ENCODE data around the gene ADGRL3.
"Not testable (repeated sequence)": the region's sequence is repeated elsewhere in the genome, so short reads cannot be mapped to it uniquely, and the experiment has no call there.

Gene ADGRL3

GRCh38 chr4:61350932-61351331 lies 150.8 kb downstream of the ADGRL3 start:
- DNase-seq (ENCODE audit: low read depth): no peak

GRCh38 chr4:61356696-61357095 lies 156.6 kb downstream of the ADGRL3 start:
- no peak for DNase-seq (ENCODE audit: low read depth)

GRCh38 chr4:61359301-61359700 lies 159.2 kb downstream of the ADGRL3 start:
- DNase-seq (ENCODE audit: low read depth): no peak

- DNase-seq (ENCODE audit: low read depth): not testable (repeated sequence)
These were observed 172.7 kb downstream of the ADGRL3 start for GRCh38 chr4:61372817-61373216.

GRCh38 chr4:61373901-61374440 lies 173.8 kb downstream of the ADGRL3 start:
- peak; percentile 36 for DNase-seq (ENCODE audit: low read depth)

GRCh38 chr4:61374447-61374891 lies 174.3 kb downstream of the ADGRL3 start:
- DNase-seq (ENCODE audit: low read depth): peak; percentile 12

GRCh38 chr4:61375301-61375700 lies 175.2 kb downstream of the ADGRL3 start:
- DNase-seq (ENCODE audit: low read depth): no peak

GRCh38 chr4:61376301-61376700 lies 176.2 kb downstream of the ADGRL3 start:
- no peak for DNase-seq (ENCODE audit: low read depth)

- DNase-seq (ENCODE audit: low read depth): no peak
These were observed 179.3 kb downstream of the ADGRL3 start for GRCh38 chr4:61379406-61379805.

GRCh38 chr4:61380865-61381264 lies 180.7 kb downstream of the ADGRL3 start:
- DNase-seq (ENCODE audit: low read depth): no peak

GRCh38 chr4:61385256-61385655 lies 185.1 kb downstream of the ADGRL3 start:
- DNase-seq (ENCODE audit: low read depth): no peak

GRCh38 chr4:61387372-61387771 lies 187.2 kb downstream of the ADGRL3 start:
- not testable (repeated sequence) for DNase-seq (ENCODE audit: low read depth)

- no peak for DNase-seq (ENCODE audit: low read depth)
These were observed 189.5 kb downstream of the ADGRL3 start for GRCh38 chr4:61389640-61390039.

- DNase-seq (ENCODE audit: low read depth): no peak
These were observed 195.6 kb downstream of the ADGRL3 start for GRCh38 chr4:61395754-61396153.

GRCh38 chr4:61397174-61397573 lies 197.0 kb downstream of the ADGRL3 start:
- no peak for DNase-seq (ENCODE audit: low read depth)

GRCh38 chr4:61400439-61401038 lies 200.4 kb downstream of the ADGRL3 start:
- no peak for DNase-seq (ENCODE audit: low read depth)

GRCh38 chr4:61401771-61402170 lies 201.6 kb downstream of the ADGRL3 start:
- DNase-seq (ENCODE audit: low read depth): no peak

- DNase-seq (ENCODE audit: low read depth): no peak
These were observed 205.2 kb downstream of the ADGRL3 start for GRCh38 chr4:61405307-61405706.

GRCh38 chr4:61406677-61407076 lies 206.6 kb downstream of the ADGRL3 start:
- no peak for DNase-seq (ENCODE audit: low read depth)

GRCh38 chr4:61407642-61408618 lies 207.8 kb downstream of the ADGRL3 start:
- DNase-seq (ENCODE audit: low read depth): no peak

- no peak for DNase-seq (ENCODE audit: low read depth)
These were observed 208.7 kb downstream of the ADGRL3 start for GRCh38 chr4:61408861-61409260.

- DNase-seq (ENCODE audit: low read depth): no peak
These were observed 211.1 kb downstream of the ADGRL3 start for GRCh38 chr4:61411241-61411640.

GRCh38 chr4:61425315-61425714 lies 225.2 kb downstream of the ADGRL3 start:
- DNase-seq (ENCODE audit: low read depth): no peak
